Measurements from ENCODE around the gene TYK2. TPM values are rescaled to one million over a fixed set of nuclear protein-coding genes. Genes with fewer than 3 reads are reported as not detected.

Gene TYK2
- total and polyA plus RNA-seq, 2 of the 13 experiments (the other 11 are each of a cell fraction or from before 2014, with no cell fraction given): 38.8 to 60.1 TPM

DNA sequence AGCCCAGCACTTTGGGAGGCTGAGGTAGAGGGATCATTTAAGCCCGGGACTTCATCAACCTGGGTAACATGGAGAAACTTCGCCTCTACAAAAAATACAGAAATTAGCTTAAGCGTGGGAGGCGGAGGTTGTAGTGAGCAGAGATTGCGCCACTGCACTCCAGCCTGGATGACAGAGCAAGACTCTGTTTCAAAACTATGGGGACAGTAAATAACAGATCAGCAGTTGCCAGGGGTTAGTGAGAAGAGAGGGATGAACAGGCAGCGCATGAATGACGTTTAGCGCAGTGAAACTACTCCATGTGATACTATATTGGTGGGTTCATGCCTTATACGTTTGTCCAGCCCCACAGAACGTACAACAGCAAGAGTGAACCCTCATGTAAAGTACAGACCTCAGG lies 33.9 kb downstream of the TYK2 start (continued):
- TF ChIP-seq HOXA7 (CRISPR knock-in tag; IDR thresholded peaks at IDR 0.05): no peak
- TF ChIP-seq NFE2L2 (IDR thresholded peaks at IDR 0.05; ENCODE audit: low read length): peak; percentile 19; the same call in 1 of the 2 replicates
- peak; percentile 85 for TF ChIP-seq RFXAP (CRISPR knock-in tag; IDR thresholded peaks at IDR 0.05; ENCODE audit: borderline replicate concordance)
- 0 out of 2 replicates have a peak, but pooled peaks have one; percentile 21 for TF ChIP-seq IRF2 (CRISPR knock-in tag; IDR thresholded peaks at IDR 0.05)
- TF ChIP-seq PAX8 (CRISPR knock-in tag; IDR thresholded peaks at IDR 0.05; ENCODE audit: borderline replicate concordance): no peak
- peak; percentile 38; the same call in 1 of the 2 replicates for TF ChIP-seq ZBTB21 (CRISPR knock-in tag; IDR thresholded peaks at IDR 0.05)
- peak; percentile 47 for TF ChIP-seq TEAD3 (CRISPR knock-in tag; optimal IDR thresholded peaks at IDR 0.05; ENCODE audit: borderline replicate concordance)
- TF ChIP-seq FOXK1 (CRISPR knock-in tag; IDR thresholded peaks at IDR 0.05; ENCODE audit: borderline replicate concordance, low read depth): peak; percentile 60; the same call in 1 of the 2 replicates
- peak in 1 of 2 experiments; percentile 5; a peak in 1 of 4 replicates for TF ChIP-seq MAFK (conservative IDR thresholded peaks at IDR 0.05 in 1 of 2, IDR thresholded peaks at IDR 0.05 in 1 of 2; ENCODE audit: low read length in 2 of 2)

DNA sequence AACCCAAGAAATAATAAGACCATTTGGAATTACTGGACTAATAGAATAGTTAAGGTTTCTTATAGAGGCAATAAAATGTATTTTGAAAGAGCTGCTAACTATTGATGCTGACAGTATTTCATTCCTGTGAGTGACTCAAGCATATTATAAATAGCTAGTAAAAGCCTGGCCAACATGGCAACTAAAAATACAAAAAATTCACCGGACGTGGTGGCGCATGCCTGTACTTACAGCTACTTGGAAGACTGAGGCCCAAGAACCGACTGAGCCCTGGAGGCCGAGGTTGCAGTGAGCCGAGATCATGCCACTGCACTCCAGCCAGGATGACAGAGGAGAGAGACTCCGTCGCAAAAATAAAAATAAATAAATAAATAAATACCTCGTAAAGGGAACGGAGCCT lies 35.6 kb downstream of the TYK2 start:
- DNase-seq (ENCODE audit: low spot score) (no peak), ATAC-seq (no peak), FAIRE-seq (no peak)
- no peak overlapping the region for H2AFZ ChIP-seq (ENCODE audit: low read length)
- CTCF ChIA-PET (ENCODE audit: low intra/inter-chr PET ratio, low total read pairs): no interaction called here
- no TSS peak for BruUV-seq (replicated peaks)
- H3K9me3 ChIP-seq (ENCODE audit: low read length): no peaks in the 10 kb centered on the region
- no peak overlapping the region for H3K4me3 ChIP-seq (replicated peaks in 1 of 3; ENCODE audit: insufficient read depth in 1 of 3, low read depth in 2 of 3, low read length in 3 of 3)
- no peaks in the 10 kb centered on the region for H4K20me1 ChIP-seq (ENCODE audit: insufficient read depth, low read length)
- no peaks in the 10 kb centered on the region for H3K36me3 ChIP-seq (replicated peaks in 1 of 2; ENCODE audit: control insufficient read depth in 1 of 2, insufficient read depth in 2 of 2, low read length in 2 of 2)
- no peak overlapping the region for H3K27ac ChIP-seq (ENCODE audit: extremely low read length, insufficient read depth, low read length)
- no peaks in the 10 kb centered on the region for H3K79me2 ChIP-seq (ENCODE audit: insufficient read depth, low read length)
- POLR2A ChIA-PET: interaction anchor here (2.4 to 6.5 kb wide), 2 partner anchors 10 to 36 kb away, joined by 6 to 38 read pairs; partner anchors contain the start of genes RAVER1 and TYK2
- H3K9ac ChIP-seq (ENCODE audit: insufficient read depth, low read depth, low read length): no peak overlapping the region
- WGBS (ENCODE audit: low lambda C conversion rate): 91% methylated on average over 10 of the region's 10 CpGs
- in situ Hi-C loops (cut with HindIII; ENCODE audit: extremely low pct_ligation_motif_present, low pct_unique_long_range_greater_than_20kb) (no loop called here), intact Hi-C loops (cut with micrococcal nuclease; ENCODE audit: unreplicated experiment) (no loop called here)
- peaks cover 32% of the 10 kb centered on the region for H3K4me1 ChIP-seq (ENCODE audit: insufficient read depth, low read length)
- H3K27me3 ChIP-seq (ENCODE audit: control insufficient read depth in 1 of 2, insufficient read depth in 2 of 2, low read length in 2 of 2): peaks cover 0 to 1% of the 10 kb centered on the region in 2 experiments; a peak in 2 of 5 replicates
- no peak overlapping the region for H3K4me2 ChIP-seq (ENCODE audit: low read depth, low read length)
- TF ChIP-seq, protein P1, sequence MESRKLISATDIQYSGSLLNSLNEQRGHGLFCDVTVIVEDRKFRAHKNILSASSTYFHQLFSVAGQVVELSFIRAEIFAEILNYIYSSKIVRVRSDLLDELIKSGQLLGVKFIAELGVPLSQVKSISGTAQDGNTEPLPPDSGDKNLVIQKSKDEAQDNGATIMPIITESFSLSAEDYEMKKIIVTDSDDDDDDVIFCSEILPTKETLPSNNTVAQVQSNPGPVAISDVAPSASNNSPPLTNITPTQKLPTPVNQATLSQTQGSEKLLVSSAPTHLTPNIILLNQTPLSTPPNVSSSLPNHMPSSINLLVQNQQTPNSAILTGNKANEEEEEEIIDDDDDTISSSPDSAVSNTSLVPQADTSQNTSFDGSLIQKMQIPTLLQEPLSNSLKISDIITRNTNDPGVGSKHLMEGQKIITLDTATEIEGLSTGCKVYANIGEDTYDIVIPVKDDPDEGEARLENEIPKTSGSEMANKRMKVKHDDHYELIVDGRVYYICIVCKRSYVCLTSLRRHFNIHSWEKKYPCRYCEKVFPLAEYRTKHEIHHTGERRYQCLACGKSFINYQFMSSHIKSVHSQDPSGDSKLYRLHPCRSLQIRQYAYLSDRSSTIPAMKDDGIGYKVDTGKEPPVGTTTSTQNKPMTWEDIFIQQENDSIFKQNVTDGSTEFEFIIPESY (CRISPR knock-in tag; IDR thresholded peaks at IDR 0.05): no peak
- TF ChIP-seq ZNF841 (CRISPR knock-in tag; IDR thresholded peaks at IDR 0.05; ENCODE audit: borderline replicate concordance): no peak
- no peak for TF ChIP-seq PLRG1 (conservative IDR thresholded peaks at IDR 0.05)
- TF ChIP-seq HCFC1 (IDR thresholded peaks at IDR 0.05; ENCODE audit: low read depth, low read length): no peak
- TF ChIP-seq FOXO1 (CRISPR knock-in tag; IDR thresholded peaks at IDR 0.05): no peak
- TF ChIP-seq THAP11 (CRISPR knock-in tag; IDR thresholded peaks at IDR 0.05): no peak
- no peak for TF ChIP-seq ZNF879 (CRISPR knock-in tag; IDR thresholded peaks at IDR 0.05)
- TF ChIP-seq, protein P2, sequence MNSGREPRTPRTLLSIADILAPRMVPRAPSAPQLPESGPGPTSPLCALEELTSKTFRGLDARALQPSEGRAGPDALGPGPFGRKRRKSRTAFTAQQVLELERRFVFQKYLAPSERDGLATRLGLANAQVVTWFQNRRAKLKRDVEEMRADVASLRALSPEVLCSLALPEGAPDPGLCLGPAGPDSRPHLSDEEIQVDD (CRISPR knock-in tag; IDR thresholded peaks at IDR 0.05; ENCODE audit: borderline replicate concordance): no peak
- TF ChIP-seq, protein P3, sequence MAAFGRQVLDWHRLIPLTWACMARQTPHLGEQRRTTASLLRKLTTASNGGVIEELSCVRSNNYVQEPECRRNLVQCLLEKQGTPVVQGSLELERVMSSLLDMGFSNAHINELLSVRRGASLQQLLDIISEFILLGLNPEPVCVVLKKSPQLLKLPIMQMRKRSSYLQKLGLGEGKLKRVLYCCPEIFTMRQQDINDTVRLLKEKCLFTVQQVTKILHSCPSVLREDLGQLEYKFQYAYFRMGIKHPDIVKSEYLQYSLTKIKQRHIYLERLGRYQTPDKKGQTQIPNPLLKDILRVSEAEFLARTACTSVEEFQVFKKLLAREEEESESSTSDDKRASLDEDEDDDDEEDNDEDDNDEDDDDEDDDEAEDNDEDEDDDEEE (CRISPR knock-in tag; IDR thresholded peaks at IDR 0.05): no peak
- TF ChIP-seq, protein P4, sequence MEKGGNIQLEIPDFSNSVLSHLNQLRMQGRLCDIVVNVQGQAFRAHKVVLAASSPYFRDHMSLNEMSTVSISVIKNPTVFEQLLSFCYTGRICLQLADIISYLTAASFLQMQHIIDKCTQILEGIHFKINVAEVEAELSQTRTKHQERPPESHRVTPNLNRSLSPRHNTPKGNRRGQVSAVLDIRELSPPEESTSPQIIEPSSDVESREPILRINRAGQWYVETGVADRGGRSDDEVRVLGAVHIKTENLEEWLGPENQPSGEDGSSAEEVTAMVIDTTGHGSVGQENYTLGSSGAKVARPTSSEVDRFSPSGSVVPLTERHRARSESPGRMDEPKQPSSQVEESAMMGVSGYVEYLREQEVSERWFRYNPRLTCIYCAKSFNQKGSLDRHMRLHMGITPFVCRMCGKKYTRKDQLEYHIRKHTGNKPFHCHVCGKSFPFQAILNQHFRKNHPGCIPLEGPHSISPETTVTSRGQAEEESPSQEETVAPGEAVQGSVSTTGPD (CRISPR knock-in tag; IDR thresholded peaks at IDR 0.05): no peak
- TF ChIP-seq ZNF530 (CRISPR knock-in tag; IDR thresholded peaks at IDR 0.05; ENCODE audit: low read depth): no peak
- TF ChIP-seq TOE1 (CRISPR knock-in tag; IDR thresholded peaks at IDR 0.05): no peak
